Measurements from ENCODE around the gene SLC9A3.

The SLC9A3 gene

DNA sequence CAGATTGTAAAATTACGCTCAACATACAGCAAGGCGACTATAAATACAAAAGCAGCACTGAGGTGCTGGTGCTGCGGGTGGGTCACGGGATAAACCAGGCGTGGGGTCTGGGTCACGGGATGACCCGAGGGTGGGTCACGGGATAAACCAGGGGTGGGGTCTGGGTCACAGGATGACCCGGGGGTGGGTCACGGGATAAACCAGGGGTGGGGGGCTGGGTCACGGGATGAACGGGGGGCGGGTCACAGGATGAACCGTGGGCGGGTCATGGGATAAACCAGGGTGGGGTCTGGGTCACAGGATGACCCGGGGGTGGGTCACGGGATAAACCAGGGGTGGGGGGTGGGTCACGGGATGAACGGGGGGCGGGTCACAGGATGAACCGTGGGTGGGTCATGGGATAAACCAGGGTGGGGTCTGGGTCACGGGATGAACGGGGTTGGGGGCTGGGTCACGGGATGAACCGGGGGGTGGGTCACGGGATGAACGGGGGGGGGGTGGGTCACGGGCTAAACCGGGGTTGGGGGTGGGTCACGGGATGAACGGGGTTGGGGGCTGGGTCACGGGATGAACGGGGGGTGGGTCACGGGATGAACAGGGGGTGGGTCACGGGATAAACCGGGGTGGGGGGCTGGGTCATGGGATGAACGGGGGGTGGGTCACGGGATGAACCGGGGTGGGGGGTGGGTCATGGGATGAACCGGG, 30.2 kb upstream of the SLC9A3 start:
- DNase-seq, result no peak

DNA sequence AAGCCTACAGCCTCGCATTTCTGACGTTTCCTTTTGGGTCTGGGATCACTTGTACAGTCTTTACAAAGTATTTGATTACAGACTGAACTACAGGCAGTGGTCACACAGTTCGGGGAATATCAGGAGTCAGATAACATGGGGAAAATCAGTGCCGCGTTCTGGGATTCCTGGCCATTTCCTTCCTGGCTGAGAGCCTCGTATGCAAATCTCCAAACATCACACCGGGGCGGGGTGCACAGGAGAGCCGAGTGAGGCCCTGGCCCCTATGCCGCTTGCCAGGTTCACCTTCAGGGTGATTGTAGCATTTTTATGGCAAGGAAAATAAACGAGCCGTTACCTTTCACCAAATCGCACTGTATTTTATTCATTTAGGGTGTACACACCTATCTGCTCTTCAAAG, 29.6 kb upstream of the SLC9A3 start:
- no peak for DNase-seq

DNA sequence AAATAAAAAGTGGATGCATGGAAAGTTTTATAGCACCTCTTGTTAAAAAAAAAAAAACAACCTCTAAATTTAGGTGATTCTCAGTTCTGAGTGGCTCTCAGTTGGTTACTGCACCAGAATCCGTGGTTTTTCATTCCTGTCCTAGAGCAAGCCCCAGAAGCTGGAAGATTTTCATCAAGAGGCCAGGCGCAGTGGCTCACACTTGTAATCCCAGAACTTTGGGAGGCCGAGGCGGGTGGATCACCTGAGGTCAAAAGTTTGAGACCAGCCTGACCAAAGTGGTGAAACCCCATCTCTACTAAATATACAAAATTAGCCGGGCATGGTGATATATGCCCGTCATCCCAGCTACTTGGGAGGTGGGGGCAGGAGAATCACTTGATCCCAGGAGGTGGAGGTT, 27.2 kb upstream of the SLC9A3 start:
- no peak for DNase-seq

DNA sequence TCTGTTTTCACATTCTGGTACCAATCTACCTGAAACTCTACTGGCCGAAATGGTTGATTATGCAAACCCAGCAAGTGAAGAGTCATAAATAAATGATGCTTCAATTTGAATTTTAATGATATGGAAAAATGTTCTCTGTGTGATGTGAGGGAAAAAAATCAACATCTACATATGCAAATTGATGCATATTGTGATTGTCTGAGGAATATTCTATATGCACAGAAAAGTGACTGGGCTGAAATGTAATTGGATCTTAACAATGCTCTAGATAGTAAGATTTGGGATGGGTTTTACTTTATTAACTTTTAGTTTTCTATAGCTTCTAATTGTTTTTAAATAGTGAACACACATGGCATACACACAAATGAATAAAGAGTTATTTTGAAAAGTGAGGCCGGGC, 25.0 kb upstream of the SLC9A3 start:
- no peak for DNase-seq

DNA sequence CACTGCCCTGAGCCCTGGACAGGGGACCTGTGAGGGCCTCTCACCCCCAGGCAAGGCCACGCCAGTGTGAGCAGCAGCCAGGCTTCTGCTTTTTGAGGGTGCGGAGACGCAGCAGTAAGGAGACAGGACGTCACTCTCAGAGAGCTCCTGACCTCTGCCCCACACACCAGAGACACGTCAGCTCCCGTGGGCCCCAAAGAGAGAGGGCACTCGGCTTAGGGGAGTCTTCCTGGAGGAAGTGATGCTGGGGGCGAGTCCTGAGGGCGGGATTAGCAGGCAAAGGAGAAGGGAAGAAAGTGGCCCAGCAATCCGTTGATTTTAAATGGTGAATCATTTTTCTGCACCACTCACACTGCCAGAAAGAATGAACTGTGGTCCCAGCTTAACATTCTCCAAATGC, 24.0 kb upstream of the SLC9A3 start:
- DNase-seq, result no peak

DNA sequence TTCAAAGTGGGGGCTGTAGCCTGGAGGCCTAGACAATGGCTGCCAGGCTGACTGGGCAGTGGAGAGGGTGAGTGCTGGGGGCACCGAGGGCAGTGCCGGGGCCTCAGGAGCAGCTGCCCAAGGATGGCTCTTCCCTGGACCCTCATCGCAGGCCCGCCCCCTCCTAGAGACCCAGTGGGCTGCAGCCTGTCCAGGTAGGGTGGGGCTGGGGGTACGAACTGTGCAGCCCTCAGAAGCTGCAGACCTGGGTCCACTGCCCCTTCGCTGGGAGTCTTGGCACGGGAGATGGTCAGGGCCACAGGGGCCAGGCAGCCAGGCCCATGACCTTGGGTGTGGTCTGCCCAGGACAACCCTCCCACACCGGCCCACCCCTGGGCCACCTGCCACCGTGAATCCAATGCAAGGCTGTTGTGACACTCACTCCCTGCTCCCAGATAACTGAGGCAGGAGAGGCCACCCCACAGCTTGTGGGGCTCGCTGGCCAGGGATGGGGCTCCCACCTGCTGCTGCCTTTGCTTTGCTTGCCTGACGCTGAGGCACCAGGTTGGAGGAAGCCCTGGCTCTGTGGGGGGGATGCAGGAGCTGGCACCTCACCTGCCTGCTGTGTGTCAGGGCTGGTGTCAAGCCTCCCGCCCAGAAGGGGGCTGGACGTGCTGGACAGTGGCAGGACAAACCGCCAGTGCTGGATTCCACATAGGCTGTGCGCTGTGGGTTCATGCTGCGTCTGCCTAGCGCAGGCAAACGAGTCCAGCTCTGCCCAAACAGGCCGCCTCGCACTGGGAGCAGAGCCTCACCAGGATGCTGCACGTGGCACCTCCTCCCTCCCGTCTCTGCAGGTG, 23.1 kb upstream of the SLC9A3 start:
- DNase-seq, result no peak

DNA sequence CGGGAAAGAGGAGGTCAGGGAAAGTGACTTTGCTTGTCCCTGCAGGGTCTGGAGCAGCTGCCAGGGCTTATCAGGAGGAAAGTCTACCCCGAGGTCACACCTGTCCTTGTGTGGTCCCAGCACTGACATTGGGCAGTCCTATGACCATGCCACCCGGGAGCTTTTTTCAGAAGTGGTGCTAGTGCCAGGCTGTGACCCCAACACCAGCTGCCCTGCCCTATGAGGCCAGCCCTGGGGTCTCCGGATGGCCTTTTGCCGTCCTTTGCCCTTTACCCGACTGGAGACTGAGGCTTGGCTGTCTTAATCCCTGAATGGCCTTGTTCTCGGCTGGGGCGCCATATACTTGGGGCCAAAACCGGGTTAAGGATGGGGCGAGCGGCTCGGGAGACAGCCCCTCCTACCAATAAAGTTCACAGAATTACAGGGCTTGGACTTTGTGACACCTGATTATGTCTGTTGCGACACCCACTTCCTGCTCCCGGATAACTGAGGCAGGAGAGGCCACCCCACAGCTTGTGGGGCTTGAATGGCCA, 22.2 kb upstream of the SLC9A3 start:
- no peak for DNase-seq

DNA sequence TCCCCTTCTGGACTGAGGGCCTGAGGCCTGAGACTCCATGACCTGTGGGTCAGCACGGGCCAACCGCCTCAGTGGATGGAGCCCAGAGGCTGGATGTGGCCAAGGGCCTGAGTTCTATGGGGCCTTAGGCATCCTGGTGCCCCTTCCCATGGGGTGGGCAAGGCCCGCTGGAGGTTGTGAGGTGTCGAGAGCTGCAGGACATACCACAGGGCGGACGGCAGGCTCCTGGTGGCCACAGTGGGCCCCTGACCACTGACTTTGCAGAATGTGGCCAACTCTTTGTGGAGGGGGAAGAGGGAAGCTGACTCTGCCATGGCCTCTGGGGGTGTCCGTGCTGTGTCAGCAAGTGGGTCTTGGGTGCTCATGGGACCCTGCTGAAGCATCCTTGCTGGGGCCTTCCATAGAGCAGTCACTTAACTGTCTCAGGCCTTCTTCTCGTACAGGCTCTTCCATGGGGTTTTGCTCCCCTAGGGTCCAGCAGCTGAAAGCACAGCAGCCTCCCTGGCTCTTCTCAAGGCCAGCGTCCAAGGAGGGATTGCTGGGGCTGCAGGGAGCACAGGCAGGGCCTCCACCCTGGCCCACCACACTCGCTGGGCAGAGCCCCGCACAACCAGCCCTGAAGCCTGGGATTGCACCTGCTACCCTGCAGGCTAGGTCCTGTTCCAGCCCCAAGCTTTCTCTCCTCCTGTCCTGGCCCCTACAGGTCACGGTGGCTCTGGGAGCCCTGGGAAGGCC, 21.6 kb upstream of the SLC9A3 start:
- no peak for DNase-seq

DNA sequence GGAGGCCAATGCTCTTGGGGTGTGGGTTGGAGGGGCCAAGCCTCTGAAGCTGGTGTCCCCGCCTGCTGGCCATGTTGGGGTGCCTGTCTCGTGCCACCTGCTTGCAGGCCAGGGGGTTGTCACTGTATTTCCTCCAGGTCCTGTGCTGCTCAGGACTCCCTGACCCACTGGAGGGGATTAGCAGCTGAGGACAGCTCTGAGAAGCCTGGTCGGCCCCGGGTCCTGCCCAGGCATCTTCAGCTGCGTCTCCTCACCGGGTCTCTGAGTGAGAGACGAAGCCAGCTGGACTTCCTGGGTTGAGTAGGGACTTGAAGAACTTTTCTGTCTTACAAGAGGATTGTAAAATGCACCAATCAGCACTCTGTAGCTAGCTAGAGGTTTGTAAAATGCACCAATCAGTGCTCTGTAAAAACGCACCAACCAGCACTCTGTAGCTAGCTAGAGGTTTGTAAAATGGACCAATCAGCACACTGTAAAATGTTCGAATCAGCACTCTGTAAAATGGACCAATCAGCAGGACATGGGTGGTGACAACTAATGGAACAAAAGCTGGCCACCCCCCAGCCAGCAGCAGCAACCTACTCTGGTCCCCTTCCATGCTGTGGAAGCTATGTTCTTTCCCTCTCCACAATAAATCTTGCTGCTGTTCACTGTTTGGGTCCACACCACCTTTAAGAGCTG, 20.6 kb upstream of the SLC9A3 start:
- no peak for DNase-seq

DNA sequence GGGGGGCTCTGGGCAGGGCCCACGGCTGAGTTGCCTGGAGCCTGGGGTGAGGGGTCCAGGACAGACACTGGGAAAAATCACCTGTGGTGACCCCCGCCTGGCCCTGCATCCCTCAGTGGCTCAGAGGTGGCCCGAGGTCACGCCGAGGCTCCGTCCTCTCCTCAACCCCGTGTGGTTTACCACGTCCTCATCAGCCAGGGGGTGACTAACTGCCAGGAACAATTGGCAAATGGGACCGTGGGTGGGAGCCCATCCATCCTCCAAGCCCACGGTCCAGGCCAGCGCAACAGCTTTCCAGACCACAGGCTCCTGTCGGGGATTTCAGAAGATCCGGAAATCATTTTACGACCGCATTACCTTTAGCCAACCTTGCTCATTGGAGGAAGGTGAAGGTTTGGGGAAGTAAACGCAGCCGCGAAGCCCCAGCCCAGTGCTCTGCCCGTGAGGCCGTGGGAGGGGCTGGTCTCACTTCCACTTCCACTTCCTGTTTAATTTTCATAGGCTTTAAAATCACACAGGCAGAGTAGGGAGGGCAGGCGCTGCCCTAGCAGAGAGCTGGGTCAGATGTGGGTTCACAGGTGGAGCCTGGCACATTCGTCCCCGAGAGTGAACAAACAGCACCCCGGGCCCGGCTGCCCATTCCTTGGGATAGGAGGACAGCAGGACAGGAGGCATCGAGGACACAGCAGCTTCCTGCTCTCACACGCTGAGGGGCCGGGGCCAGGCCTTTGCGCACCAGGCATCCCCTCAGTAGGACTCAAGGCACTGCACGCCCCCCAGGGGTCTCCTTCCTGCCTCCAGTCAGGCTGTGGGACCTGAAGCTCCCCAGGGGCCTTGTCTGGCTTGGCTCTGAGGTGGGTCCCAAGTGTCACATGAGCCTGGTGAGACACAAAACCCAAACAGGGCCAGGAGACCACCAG, 19.8 kb upstream of the SLC9A3 start:
- DNase-seq, result peak; percentile 70

DNA sequence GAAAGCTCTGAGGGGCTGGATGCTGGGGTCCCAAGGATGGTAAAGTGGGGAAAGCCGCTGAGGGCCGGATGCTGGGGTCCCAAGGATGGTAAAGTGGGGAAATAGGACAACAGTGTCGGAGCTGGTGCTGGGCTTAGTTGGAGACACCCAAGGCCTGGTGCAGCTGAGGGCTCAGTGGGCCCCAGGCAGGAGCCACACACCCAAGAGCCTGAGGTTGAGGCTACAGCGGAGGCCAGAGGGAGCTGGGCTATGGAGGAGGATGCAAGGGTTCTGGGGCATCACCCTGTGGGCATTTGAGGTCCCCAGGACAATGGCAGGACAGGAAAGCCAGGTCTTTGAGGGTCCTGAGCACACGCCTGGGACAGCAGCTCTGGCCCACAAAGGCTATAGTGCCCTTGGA, 19.1 kb upstream of the SLC9A3 start:
- no peak for DNase-seq

DNA sequence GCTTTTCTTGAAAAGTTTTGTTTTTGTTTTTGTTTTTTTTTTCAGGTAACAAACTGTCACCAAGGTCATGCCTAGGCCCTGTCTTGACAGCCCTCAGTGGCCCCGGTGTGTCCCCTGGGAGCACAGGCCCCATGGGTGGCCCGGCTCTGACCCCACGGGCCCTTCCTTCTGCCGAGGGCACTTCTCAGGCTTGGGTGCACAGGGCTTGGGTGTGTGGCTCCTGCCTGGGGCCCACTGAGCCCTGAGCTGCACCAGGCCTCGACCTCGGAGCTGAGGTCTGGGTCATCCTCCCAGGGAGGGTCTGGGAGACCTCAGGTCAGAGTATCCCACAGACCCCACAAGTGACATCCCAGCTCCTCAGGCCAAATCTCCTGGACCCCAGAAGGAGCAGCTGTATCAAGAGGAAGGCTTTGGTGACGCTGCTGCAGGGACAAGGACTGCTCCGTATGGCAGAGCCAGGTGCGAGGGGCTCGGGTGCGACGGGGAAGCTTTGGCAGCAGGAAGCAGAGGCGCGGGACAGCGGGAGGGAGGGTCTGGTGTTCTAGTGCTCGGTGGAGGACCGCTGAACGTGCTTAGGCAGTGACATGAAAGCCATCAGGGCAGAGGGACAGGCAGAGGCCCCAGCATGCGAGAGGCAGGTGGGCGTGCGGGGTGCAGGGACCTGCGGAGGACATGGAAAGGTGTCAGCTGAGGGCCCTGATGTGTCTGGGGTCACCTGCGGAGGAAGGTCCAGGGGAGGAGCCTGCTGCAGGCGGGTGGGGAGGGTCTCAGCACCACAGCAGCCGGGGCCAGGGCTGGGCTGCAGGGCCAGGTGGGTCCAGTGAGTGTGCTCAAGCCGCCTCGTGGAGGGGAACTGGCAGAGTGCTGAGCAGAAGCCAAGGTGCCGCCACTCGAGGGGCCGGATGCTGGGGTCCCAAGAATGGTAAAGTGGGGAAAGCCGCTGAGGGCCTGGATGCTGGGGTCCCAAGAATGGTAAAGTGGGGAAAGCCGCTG, 18.4 kb upstream of the SLC9A3 start:
- DNase-seq, result no peak

DNA sequence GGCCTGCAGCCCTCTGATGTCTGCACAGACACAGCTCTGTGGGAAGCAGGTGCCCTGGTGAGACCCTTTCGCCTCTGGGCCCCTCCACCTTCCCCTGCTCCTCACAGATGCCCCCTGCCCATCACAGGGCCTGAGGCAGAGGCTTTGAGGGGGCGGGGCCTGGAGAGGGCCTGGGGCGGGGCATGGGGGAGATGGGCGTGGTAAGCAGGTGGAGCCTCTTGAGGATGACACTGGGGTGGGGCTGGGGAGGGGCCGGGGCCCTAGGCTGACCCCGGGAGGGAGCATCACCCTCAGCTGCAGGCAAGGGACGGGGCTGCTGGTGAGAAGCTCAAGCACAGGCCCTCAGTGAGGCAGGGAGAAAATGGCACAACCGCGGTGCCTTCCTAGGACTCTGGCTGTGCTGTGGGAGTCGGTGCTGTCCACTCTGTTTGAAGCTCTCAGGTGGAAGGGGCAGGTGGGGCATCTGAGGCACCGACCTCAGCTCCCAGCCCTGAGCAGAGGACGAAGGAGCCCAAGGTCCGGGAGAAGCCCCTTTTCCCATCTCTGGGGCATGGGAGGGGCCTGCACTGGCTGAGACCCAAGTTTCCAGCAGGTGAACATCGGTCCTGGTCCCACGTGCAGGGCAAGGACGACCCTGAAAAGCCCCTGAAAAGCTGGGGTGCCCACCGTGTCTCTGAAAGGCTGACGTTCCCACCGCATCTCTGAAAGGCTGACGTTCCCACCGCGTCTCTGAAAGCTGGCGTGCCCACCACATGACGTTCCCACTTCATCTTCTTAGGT, 17.5 kb upstream of the SLC9A3 start:
- no peak for DNase-seq

DNA sequence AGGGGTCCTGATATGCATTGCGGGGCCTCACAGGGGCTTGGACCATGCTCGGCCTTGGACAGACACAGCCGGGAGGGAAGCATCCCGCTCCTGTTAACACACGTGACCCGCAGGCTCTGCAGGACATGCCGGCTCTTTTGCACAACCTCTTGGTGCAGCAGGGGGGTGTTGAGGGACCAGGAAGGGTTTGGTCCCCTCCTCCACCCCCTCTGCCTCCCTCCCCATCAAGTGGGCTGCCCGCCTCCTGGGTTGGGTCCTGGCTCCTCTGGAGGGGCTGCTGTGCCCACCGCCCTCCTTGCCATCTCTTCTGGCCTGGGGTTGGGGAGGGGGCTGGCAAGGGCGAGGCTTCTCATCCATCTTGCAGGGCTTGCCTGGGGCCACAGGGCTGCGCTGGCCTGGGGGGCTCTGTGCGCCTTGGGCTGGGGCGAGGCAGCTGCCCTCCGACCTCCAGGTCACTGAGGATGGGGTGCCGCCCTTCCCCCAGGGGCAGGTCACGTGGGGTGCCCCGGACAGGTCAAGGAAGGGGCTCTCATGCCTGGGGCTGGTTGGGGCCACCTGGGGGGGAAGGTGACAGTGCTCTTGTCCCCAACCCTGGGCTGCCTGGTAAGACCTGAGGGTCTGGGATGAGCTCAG, 16.8 kb upstream of the SLC9A3 start:
- no peak for DNase-seq

DNA sequence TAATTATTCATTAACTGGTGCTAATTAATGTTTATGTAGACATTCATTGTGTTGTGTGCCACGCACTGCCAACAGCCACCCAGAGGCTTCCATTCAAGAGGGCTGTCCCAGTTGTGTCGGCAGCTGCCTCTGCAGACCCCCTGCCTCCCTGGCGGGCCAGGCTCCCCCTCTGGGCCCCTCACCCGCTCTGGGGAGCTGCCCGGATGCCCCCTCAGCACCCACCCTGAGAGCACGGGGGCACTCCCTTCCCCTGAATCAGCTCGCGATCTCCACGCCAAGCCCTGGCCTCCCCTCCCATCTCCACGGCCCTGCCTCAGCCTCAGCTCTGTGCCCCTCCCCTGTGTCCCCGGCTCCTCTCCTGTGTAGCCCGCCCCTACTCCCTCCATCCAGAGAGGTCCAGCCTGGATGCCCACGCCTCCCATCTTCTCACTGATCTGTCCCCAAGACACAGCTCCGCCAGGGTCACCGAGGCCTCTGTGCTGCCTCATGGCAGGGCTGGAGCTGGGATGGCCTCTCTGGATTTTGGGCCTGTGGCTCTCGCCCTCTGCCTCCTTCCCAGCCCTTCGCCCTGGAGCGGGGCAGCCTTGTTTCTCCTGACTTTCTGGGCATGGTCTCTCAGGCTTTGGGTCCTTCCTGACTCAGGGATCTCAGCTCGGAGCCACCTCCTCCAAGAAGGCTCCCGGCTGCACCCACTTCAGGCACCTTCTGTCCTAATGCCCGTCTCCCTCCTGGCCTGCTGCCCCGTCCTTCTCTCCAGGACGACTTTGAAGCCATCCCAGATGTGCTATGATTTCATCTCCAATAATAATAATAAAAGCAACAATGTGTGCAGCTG, 16.0 kb upstream of the SLC9A3 start:
- no peak for DNase-seq

DNA sequence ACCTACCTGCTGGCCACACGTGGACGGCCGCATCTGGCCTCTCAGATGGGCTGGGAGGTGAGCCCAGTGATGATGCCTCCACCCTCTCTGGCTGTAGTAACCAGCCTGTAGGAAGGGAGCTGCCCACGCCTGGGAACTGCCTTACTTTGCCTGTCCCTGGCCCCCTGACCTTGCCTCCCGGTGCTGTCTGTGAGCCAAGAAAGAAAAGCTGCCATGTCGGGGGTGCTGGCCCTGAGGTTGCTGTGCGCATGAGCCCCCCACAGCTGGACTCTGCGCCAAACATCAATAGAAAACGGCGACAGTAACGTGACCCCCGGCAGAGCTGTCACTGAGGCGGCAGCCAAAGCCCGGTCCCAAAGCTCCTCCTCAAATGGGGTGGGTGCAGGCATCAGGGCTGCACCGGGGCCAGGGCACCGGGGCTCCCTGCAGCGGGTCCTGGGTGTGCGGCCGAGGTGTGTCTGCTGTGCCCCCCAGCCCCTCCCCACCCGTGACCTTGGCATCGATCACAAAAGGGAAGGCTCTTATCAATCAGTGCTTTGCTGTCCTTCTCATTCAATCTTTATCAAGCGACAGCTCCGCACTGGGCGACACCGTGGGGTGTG, 15.3 kb upstream of the SLC9A3 start:
- no peak for DNase-seq

DNA sequence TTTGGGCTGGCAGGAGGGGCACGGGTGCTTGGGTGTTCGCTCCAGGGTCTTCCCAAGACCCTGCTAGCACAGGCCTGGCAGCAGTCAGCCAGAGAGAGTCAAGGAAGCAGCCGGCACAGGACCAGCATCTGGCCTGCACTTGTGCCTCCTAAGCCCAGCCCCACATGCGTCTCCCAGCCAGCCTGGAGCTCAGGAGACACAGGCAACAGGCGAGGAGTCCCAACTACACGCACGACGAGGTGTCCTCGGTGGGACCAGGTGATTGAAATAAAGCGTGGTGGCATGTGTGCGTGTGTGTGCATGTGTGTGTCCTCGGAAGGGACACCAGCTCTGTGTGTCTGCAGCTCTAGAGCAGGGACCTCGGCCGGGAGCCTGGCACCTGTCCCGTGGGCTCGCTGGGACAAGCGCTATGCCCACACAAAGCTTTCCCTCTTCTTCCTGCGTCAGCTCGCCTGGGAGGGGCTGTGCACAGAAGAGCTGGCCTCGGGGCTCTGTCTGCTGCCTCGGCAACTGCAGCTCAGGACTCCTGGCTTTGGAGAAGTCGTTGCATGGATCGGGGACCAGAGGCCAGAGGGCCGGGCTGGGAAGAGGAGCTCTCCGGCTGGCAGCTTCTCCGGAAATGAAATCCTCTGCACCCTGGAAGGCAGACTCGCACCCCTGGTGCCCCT, 14.7 kb upstream of the SLC9A3 start:
- no peak for DNase-seq

Measured in OCI-M1 (cell line).